Heart right ventricle (tissue), 16 donors: ENCODE results near the gene CAPN9. TPM values are rescaled to one million over a fixed set of nuclear protein-coding genes. Genes with fewer than 3 reads are reported as not detected.

Experiments used
- ATAC-seq, 8 donors: fragments of 200-7000 bp; cut with Tn5 transposase; one replicate each; pipeline ENCODE4 v1.9.1; 2020; ENCODE audit warnings: mild to moderate bottlenecking in 8 of 8, moderate library complexity in 8 of 8, moderate number of reproducible peaks in 1 of 8
- DNase-seq, 2 donors: peaks; one replicate each; pipeline ENCODE4 v3.0.0-alpha.2; 2020
- H3K27ac ChIP-seq, 10 donors: fragments of 200-600 bp; sonication (generic) in 2 of 10; one replicate each; pipeline versions ENCODE4 v1.5.0 to v1.8.0; 2020 to 2022; ENCODE audit warnings: mild to moderate bottlenecking in 3 of 10
- H3K27me3 ChIP-seq, 7 donors: fragments of 200-600 bp; one replicate each; pipeline ENCODE4 v1.8.0; 2021 to 2022; ENCODE audit warnings: mild to moderate bottlenecking in 2 of 7
- H3K36me3 ChIP-seq, 9 donors: fragments of 200-600 bp; sonication (generic) in 1 of 9; one replicate each; pipeline versions ENCODE4 v1.5.0 to v1.8.0; 2020 to 2022; ENCODE audit warnings: mild to moderate bottlenecking in 2 of 9
- H3K4me1 ChIP-seq, 9 donors: fragments of 200-600 bp; sonication (generic) in 1 of 9; one replicate each; pipeline versions ENCODE4 v1.5.0 to v1.8.0; 2020 to 2022; ENCODE audit warnings: mild to moderate bottlenecking in 4 of 9
- H3K4me3 ChIP-seq, 10 donors: fragments of 200-600 bp; sonication (generic) in 2 of 10; one replicate each; pipeline versions ENCODE4 v1.5.0 to v1.8.0; 2020 to 2022; ENCODE audit warnings: mild to moderate bottlenecking in 7 of 10, moderate library complexity in 2 of 10
- H3K9me3 ChIP-seq, 11 donors: fragments of 200-600 bp in 10 of 11; sonication (generic) in 2 of 11; one replicate each; pipeline versions ENCODE4 v1.5.0 to v1.8.0; 2013 to 2022; ENCODE audit warnings: mild to moderate bottlenecking in 2 of 11, control low read depth in 1 of 11, moderate library complexity in 1 of 11
- WGBS, 2 donors: extraction: QIAGEN DNeasy Blood & Tissue Kit; methylation state at CpG; one replicate each; pipeline ENCODE4 v1.1.7; 2013; ENCODE audit warnings: inconsistent platforms in 1 of 2; 5-methylcytosine and 5-hydroxymethylcytosine counted together
- intact Hi-C, 10 donors: fragments of 100-400 bp; cut with DNase I; formaldehyde crosslinking; loops; one replicate each; pipeline versions ENCODE4 v1.11.1 to v1.14.2; 2022
- polyA plus RNA-seq, 2 donors: library from polyadenylated mRNA; stranded (reverse); fragments of 200-250 nt; gene quantifications; one replicate each; pipeline ENCODE4 v1.2.3, GENCODE V29; 2013
- total RNA-seq, 10 donors: library from RNA; stranded (reverse); fragmentation: NEBNext Ultra II Directional in 3 of 10; extraction: Animal tissue kit (Norgen Biotek cat#: 25700) in 3 of 10; gene quantifications; one replicate each; pipeline versions ENCODE4 v1.2.1 to v1.2.4, GENCODE V29; 2021 to 2023
- TF ChIP-seq, protein P1 (sequence below), 9 donors: fragments of 200-600 bp; sonication (generic) in 2 of 9; IDR thresholded peaks; one replicate each; pipeline versions ENCODE4 v1.5.0 to v1.8.0; 2021 to 2022; ENCODE audit warnings: antibody characterized with exemption in 9 of 9, mild to moderate bottlenecking in 5 of 9, moderate library complexity in 1 of 9
- donor health status: Arrhythmogenic right ventricular cardiomyopathy.
- donor health status: ischemic (EF 13 %, LVEDD 7.1; RV severe dilation, severe dysfunction).
- donor health status: healthy with polysubstance abuse.
- donor health status: DM: no; HTN: yes; CAD: no.
- donor health status: DM: no; HTN: no; CAD: no.
- donor health status: ischemic (EF 25% LVEDD 6.9; RV normal size, moderate dysfunction).
- donor health status: ischemic (EF 25% LVEDD 5.7; RV mildly dilated, moderate dysfunction).
- donor health status: healthy.
- donor health status: DM: yes; HTN: yes; CAD: no.
- donor health status: Ischemic cardiomyopathy.
- donor health status: ischemic (EF 35%, LVEDD 5.7; RV mildly dilated, moderate dysfunction).
- donor health status: nonischemic (EF 11% LVEDD 7.7; RV severe dilation, severe dysfunction).
- donor health status: DM: yes; HTN: yes; CAD: no.
- donor health status: PGD.
- donor health status: ischemic (EF 29% LVEDD 5.4; RV normal size, mild dysfunction).
- donor health status: nonischemic (EF 23%, LVEDD 6.1; RV moderate dilation, normal function).

CAPN9 gene
- total and polyA plus RNA-seq, 12 donors, result 0.22 to 0.25 (median 0.24) TPM; not detected in 9

DNA sequence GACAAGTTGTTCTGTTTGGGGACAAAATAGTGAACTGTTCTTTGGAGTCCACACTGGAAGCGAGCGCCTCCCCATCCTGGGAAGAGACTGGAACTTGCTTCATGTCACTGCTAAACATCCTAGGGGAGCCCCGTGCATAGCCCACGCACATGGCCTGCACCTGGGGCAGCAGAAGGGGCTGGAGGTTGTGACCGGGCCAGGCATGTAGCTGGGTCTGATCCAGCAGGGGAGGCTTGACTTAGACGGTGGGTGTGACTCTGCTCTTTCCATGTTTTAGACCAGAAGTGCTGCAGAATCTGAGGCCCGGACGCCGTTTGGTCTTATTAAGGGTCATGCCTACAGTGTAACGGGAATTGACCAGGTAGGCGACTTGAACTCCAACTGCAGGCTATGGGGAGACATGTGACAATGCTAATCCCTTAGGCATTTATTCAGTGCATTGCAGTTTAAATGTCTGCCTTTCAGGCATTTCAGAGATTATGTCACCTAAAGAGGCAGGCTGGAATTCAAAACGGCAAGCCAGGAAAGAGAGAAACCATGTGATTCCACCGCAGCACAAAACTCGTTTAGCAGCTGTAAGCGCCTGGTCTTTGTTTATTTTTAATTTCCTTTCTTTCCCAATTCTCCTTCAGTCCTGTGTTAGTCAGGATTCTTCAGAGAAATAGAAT is 21.8 kb downstream of the CAPN9 start:
- Histone ChIP-seq H3K36me3 (no peaks in the 10 kb centered on the region), H3K9me3 (peaks cover 0 to 8% (median 0%) of the 10 kb centered on the region in 11 donors), H3K27me3 (no peaks in the 10 kb centered on the region), H3K4me1 (peaks cover 0 to 21% (median 7%) of the 10 kb centered on the region in 9 donors), H3K27ac (peak overlapping the region in 3 of 10 donors; percentile 2 to 45 (median 31)), H3K4me3 (no peak overlapping the region)
- TF ChIP-seq, protein P1, sequence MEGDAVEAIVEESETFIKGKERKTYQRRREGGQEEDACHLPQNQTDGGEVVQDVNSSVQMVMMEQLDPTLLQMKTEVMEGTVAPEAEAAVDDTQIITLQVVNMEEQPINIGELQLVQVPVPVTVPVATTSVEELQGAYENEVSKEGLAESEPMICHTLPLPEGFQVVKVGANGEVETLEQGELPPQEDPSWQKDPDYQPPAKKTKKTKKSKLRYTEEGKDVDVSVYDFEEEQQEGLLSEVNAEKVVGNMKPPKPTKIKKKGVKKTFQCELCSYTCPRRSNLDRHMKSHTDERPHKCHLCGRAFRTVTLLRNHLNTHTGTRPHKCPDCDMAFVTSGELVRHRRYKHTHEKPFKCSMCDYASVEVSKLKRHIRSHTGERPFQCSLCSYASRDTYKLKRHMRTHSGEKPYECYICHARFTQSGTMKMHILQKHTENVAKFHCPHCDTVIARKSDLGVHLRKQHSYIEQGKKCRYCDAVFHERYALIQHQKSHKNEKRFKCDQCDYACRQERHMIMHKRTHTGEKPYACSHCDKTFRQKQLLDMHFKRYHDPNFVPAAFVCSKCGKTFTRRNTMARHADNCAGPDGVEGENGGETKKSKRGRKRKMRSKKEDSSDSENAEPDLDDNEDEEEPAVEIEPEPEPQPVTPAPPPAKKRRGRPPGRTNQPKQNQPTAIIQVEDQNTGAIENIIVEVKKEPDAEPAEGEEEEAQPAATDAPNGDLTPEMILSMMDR (IDR thresholded peaks at IDR 0.05), result no peak
- intact Hi-C loops, result no loop called here
- 47 to 53% methylated on average over 15 of the region's 15 CpGs for WGBS, 2 donors
- DNase-seq (no peak), ATAC-seq (peak in 4 of 8 donors; percentile 20 to 42 (median 32))

DNA sequence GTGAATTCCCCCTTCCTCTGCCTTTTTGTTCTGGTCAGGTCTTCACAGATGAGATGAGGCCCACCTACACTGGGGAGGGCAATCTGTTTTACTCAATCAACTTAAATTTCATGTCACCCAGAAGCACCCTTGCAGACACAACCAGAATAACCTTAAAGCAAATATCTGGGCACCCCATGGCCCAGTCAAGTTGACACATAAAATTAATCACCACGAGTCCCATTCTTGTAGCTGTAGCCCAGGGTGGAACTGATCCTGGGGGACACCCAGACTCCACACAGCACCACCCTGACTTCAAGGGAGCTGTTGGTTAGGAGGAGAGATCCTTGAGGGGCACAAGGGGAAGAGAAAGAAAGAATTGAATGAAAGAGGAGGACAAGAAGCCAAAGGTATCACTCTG is 23.1 kb downstream of the CAPN9 start:
- TF ChIP-seq, protein P1 (IDR thresholded peaks at IDR 0.05), result no peak
- Histone ChIP-seq H3K4me1 (peaks cover 0 to 21% (median 7%) of the 10 kb centered on the region in 9 donors), H3K4me3 (no peak overlapping the region), H3K27me3 (no peaks in the 10 kb centered on the region), H3K27ac (no peak overlapping the region), H3K36me3 (no peaks in the 10 kb centered on the region), H3K9me3 (peaks cover 0 to 6% (median 0%) of the 10 kb centered on the region in 11 donors)
- ATAC-seq (no peak), DNase-seq (no peak)
- intact Hi-C loops, result loop anchor here in 8 of 10 donors (2.0 to 10.0 kb wide), 6 partner anchors 58 to 138 kb away; partner anchors contain the start of genes AGT (in 3 of the 8) and COG2 (in 3 of the 8)
- 92 to 97% methylated on average over 1 of the region's 1 CpG for WGBS, 2 donors

DNA sequence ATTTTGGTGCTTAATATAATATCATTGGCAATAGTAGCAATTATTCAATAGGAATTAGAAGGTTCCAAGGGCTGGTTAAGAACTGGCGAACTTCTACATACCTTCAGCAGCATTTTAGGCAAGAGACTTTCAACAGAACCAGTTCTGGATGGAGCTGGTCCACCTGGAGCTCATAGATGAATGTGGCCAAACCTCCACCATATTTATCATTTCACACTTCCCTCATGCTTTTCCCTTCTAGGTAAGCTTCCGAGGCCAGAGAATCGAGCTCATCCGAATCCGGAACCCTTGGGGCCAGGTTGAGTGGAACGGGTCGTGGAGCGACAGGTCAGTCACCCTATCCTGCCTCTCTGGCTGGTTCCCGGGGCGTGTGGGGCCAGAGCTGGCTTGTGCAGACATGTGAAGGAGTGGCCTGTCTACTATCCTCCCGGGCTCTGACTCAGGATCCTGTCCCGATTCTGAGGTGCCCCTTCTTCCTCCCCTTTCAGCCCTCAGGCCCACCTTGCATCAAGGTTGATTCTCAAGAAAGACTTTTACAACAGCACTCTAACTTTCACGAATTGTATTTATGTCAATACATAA is 24.7 kb downstream of the CAPN9 start:
- no peak overlapping the region for H3K4me3 ChIP-seq
- TF ChIP-seq, protein P1 (IDR thresholded peaks at IDR 0.05), result no peak
- peaks cover 0 to 6% (median 0%) of the 10 kb centered on the region in 11 donors for H3K9me3 ChIP-seq
- no peak for DNase-seq
- peak overlapping the region in 2 of 10 donors; percentile 16 to 62 for H3K27ac ChIP-seq
- peaks cover 0 to 21% (median 7%) of the 10 kb centered on the region in 9 donors for H3K4me1 ChIP-seq
- 76 to 82% methylated on average over 13 of the region's 13 CpGs for WGBS, 2 donors
- intact Hi-C loops, result loop anchor here in 8 of 10 donors (1.0 to 10.0 kb wide), 8 partner anchors 60 to 140 kb away; partner anchors contain the start of genes COG2 (in 4 of the 8) and AGT (in 3 of the 8)
- no peaks in the 10 kb centered on the region for H3K36me3 ChIP-seq
- H3K27me3 ChIP-seq, result no peaks in the 10 kb centered on the region
- ATAC-seq, result no peak
